Measurements from ENCODE around the gene PRR23C.
"Not testable (repeated sequence)": the region's sequence is repeated elsewhere in the genome, so short reads cannot be mapped to it uniquely, and the experiment has no call there.

The PRR23C gene

DNA sequence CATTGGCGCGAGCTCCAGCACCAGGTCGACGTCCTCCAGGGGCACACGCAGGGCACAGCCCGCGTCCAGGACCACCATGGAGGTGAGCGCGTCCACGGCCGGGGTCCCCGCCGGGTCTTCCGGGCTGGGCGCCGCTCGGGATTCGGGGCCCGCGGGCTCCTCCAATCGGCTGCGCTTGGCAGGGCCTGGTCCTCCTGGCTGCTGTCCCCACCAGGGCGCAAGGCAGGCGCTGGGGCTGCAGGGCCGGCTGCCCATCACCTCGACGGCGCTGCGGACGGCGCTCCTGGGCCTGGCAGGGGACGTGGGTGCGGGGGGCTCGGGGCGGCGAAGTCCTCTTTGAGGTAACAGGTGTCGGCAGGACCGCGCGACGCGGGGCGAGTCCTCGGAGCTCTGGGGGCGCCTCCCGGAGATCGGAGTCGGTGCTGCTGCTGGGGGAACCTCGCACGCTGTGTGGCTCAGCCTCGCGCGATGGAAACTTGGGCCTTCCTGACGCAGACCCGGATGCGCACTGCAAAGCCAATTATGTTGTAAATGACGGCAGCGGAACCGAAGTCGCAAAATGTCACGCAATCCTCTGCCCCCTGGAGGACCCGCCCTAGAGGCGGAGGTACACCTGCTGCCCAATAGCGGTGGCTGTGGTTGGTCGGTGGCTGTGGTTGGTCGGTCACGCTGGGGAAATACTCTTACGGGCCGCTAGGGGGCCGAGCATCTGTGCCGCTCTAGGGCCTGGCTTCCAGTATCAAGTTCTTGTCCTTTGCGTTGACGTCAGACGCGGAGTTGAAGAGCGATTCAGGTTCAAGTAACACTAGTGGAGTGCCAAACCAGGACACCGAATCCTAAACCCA lies at the start of gene PRR23C:
TSS of gene PRR23C (minus strand) at position 527 of the 845 bp plus-strand sequence. CDS start at position 255, 272 bp downstream.
- no peak for DNase-seq (ENCODE audit: low spot score)

DNA sequence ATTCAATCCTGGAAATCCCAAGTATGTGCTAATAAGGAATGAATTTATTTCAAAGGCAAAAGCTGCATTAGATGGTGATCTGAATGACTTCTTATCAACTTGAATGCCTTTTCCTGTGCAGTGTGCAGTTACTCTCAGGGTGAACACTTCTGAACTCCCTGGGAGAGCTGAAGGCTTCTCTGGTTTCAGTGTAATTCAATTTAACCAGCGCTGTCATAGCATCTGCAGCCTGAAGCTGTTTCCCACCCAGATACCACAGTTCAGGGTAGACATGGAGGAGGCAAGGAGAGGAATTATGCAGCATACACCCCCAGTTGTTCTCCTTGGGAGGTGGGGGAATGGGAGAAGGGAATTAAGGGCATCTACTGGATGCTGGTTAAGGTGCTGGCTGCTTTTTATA lies 49.1 kb upstream of the PRR23C start:
- DNase-seq (ENCODE audit: low spot score): no peak

- no peak for DNase-seq (ENCODE audit: low spot score)
These were observed 44.0 kb upstream of the PRR23C start for GRCh38 chr3:139088462-139089324.

GRCh38 chr3:139087621-139088020 lies 42.9 kb upstream of the PRR23C start:
- DNase-seq (ENCODE audit: low spot score): no peak

GRCh38 chr3:139084176-139084575 lies 39.5 kb upstream of the PRR23C start:
- DNase-seq (ENCODE audit: low spot score): no peak

DNA sequence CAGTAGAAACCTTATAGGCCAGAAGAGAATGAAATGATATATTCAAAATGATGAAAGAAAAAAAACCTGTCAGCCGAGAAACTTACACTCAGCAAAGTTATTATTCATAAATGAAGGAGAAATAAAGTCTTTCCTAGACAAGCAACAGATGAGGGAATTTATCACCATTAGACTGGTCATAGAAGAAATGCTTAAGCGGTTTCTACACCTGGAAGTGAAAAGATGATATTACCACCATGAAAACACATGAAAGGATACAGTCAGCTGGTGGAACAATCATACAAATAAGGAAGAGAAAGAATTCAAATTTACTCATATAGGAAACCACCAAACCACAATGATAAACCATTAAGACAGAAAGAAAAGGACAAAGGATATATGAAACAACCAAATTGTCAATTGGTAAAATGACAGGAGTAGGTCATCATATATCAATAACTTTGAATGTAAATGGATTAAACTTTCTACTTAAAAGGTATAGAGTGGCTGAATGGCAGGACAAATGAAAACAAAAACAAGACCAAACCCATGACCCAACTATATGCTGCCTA lies 29.9 kb upstream of the PRR23C start:
- DNase-seq (ENCODE audit: low spot score): no peak

GRCh38 chr3:139062918-139063317 lies 18.2 kb upstream of the PRR23C start:
- no peak for DNase-seq (ENCODE audit: low spot score)

GRCh38 chr3:139052802-139053600 lies 8.3 kb upstream of the PRR23C start:
- no peak for DNase-seq (ENCODE audit: low spot score)

DNA sequence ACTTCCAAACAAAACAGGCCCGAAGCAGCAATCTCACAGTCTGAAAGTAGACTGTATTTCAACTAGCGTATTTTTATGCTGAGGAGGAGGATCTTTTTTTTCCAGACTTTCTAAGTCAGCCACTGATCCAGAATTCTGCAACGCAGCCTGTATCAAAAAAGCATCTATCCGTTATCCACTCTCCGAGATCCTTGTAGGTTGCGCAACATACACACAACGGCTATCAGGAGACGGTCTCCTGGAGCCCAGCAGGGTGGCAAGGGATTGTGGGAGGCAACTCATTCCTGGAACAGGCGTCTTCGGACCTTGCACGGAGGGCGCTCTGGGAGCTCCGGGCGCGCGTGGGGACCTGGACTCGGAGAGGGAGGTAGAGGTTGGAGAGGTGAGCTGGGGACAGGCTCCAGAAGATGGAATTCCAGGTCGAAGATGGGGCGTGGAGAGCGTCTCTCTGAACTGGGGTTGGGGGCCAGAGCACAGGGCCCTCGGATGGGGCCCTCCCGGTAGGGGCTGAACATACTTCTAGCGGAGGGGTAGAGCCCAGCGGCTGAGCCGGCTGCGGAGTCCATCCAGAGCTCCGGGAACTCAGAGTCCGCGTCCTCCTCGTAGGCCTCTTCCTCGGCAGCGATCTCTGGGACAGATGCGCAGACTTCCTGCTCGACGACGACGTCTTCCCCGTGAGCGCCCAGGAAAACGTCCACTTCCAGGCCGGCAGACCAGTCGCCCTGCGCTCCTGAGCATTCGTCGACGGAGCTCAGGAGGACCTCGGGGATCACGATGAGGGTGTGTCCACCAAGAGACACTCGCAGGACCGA lies 932 bp downstream of the PRR23C start:
- DNase-seq (ENCODE audit: low spot score): no peak

GRCh38 chr3:139037478-139037877 lies 7.2 kb downstream of the PRR23C start:
- no peak for DNase-seq (ENCODE audit: low spot score)

DNA sequence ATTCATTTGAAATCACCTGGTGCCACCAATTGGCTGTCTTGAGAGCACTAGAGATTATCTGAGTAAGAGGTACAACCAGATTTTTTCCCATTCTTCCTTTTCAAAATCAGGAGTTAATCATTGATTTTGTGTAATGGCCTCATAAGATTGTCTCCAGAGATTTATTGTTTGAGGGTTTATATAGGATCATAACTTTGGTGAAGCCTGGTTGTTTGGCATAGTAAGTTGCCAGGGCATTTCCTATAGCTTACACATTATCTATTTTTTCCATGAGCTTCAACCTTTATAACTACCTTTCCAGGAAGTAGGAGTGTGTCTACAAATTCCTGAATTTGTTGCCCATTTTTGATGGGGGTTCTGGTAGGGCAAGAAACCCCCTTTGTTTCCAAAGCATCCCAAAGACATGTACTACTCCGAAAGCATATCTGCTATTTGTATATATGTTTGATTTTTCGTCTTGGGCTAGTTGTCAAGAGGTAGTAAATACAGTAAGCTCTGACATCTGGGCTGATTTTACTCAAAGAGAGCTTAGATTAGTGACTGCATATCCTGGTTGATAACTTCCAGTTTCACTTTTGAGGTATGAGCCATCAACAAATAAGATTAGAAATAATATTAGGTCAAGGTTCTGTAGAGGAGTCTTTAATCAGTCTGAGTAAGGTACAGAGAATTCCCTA lies 12.2 kb downstream of the PRR23C start:
- no peak for DNase-seq (ENCODE audit: low spot score)

GRCh38 chr3:139030576-139030975 lies 14.1 kb downstream of the PRR23C start:
- not testable (repeated sequence) for DNase-seq (ENCODE audit: low spot score)

DNA sequence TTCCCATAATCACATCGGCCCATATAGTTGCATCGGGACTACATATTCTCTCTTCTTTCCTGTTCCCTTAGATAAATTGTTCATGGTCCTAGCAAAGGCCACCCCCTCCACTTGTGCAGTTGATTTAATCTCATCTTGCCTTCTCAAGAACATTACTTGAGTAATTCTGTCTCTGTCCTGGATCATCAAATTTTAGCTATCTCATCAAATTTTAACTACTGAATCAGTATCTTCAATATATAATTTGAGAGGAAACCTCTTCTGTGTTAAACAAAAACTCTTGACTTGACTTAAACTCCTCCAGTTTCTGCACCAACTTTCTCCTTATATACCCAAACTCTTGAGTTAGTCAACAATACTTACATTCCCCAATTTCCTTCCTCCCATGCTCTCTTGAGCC lies 19.7 kb downstream of the PRR23C start:
- DNase-seq (ENCODE audit: low spot score): no peak

GRCh38 chr3:139020868-139021234 lies 23.8 kb downstream of the PRR23C start, which contains the start of gene PRR23B:
Gene PRR23B (minus strand): TSS chr3:139020926. CDS start chr3:139020661, 265 bp downstream.
- DNase-seq (ENCODE audit: low spot score): no peak

- DNase-seq (ENCODE audit: low spot score): no peak
These were observed 24.4 kb downstream of the PRR23C start for GRCh38 chr3:139020036-139020867.

- DNase-seq (ENCODE audit: low spot score): no peak
These were observed 28.2 kb downstream of the PRR23C start for GRCh38 chr3:139016430-139017048.

DNA sequence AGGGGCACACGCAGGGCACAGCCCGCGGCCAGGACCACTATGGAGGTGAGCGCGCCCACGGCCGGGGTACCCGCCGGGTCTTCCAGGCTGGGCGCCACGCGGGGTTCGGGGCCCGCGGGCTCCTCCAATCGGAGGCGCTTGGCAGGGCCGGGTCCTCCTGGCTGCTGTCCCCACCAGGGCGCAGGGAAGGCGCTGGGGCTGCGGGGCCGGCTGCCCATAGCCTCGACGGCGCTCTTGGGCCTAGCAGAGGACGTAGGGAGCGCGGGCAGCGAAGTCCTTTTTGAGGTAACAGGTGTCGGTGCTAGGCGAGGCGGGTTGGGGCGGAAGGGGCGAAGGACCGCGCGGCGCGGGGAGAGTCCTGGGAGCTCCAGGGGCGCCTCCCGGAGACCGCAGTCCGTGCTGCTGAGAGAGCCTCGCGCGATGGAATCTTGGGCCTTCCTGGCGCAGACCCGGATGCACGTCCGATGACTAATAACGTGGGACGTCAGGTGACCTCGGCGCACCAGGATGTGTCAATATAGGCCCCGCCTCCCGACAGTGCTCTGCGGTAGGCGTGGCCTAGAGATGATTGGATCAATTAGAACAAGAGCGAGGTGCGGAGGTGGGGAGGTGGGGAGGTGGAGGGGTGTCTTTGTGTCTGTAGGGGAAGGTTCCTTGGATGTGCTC lies 38.5 kb downstream of the PRR23C start, which contains the start of gene PRR23A:
TSS of gene PRR23A (minus strand) at position 218 of the 666 bp plus-strand sequence. CDS start at position 218, 0 bp downstream.
- DNase-seq (ENCODE audit: low spot score): no peak

DNA sequence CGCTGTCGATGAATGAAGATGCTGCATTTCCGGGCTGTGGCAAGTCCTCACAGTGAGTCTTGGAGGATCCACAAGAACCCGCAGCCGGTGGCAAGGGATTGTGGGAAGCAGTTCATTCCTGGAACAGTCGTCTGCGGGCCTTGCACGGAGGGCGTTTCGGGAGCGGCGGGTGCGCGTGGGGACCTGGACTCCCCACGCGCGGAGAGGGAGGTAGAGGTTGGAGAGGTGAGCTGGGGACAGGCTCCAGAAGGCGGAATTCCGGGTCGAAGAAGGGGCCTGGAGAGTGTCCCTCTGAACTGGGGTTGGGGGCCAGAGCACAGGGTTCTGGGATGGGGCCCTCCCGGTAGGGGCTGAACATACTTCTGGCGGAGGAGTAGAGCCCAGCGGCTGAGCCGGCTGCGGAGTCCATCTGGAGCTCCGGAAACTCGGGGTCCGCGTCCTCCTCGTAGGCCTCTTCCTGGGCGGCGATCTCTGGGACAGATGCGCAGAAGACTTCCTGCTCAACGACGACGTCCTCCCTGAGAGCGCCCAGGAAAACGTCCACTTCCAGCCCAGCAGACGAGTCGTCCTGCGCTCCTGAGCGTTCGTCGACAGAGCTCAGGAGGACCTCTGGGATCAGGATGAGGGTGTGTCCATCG lies 39.2 kb downstream of the PRR23C start:
- no peak for DNase-seq (ENCODE audit: low spot score)
